Measurements from ENCODE around the gene SHISA6.

The SHISA6 gene

GRCh38 chr17:11241611-11242226 is 706 bp downstream of the SHISA6 start:
- Histone ChIP-seq H4K12ac (ENCODE audit: low read depth, low read length) (no peak overlapping the region), H3K14ac (ENCODE audit: low read length) (no peak overlapping the region), H3K36me3 (ENCODE audit: control insufficient read depth in 1 of 2, insufficient read depth in 2 of 2, low read length in 2 of 2) (no peaks in the 10 kb centered on the region), H3K4me2 (ENCODE audit: low read length) (peak overlapping the region; percentile 61), H2AK5ac (ENCODE audit: low read length) (no peak overlapping the region), H3K4me3 (ENCODE audit: low read depth, low read length) (no peak overlapping the region), H2AFZ (ENCODE audit: insufficient read depth, low read length, poor library complexity) (no peak overlapping the region), H2BK12ac (ENCODE audit: low read length) (no peak overlapping the region), H2BK5ac (ENCODE audit: low read depth, low read length, poor library complexity) (no peak overlapping the region), H3K9me3 (ENCODE audit: insufficient read depth, low read depth, low read length) (peaks cover 3% of the 10 kb centered on the region), H3K18ac (ENCODE audit: low read length) (no peak overlapping the region), H2BK120ac (ENCODE audit: insufficient read depth, low read length, poor library complexity) (no peak overlapping the region), H3K79me1 (ENCODE audit: low read length) (no peaks in the 10 kb centered on the region), H3K4ac (ENCODE audit: low read depth, low read length) (no peak overlapping the region), H3K27me3 (ENCODE audit: insufficient read depth, low read length) (peaks cover 36% of the 10 kb centered on the region), H3K27ac (ENCODE audit: low read depth, low read length) (no peak overlapping the region), H3K9ac (ENCODE audit: low read length) (no peak overlapping the region), H3K4me1 (ENCODE audit: control insufficient read depth in 1 of 2, insufficient read depth in 2 of 2, low read length in 2 of 2) (peaks cover 0 to 8% of the 10 kb centered on the region in 2 experiments), H3K23ac (ENCODE audit: low read length) (no peak overlapping the region), H3K79me2 (ENCODE audit: control insufficient read depth, insufficient read depth, low read length, poor library complexity) (no peaks in the 10 kb centered on the region), H4K8ac (ENCODE audit: low read depth, low read length) (no peak overlapping the region), H4K91ac (ENCODE audit: low read depth, low read length) (no peak overlapping the region)
- DNase-seq = no peak
- no CpG with 5 or more reads among the region's 58 CpGs for WGBS (ENCODE audit: extremely low coverage, insufficient coverage, insufficient read length)

- no peak overlapping the region for H3K9ac ChIP-seq (ENCODE audit: low read length)
- no peak overlapping the region for H3K4ac ChIP-seq (ENCODE audit: low read depth, low read length)
- H2AK5ac ChIP-seq (ENCODE audit: low read length) = no peak overlapping the region
- H2AFZ ChIP-seq (ENCODE audit: insufficient read depth, low read length, poor library complexity) = no peak overlapping the region
- peaks cover 36% of the 10 kb centered on the region for H3K27me3 ChIP-seq (ENCODE audit: insufficient read depth, low read length)
- peaks cover 0 to 8% of the 10 kb centered on the region in 2 experiments for H3K4me1 ChIP-seq (ENCODE audit: control insufficient read depth in 1 of 2, insufficient read depth in 2 of 2, low read length in 2 of 2)
- DNase-seq = no peak
- H3K4me2 ChIP-seq (ENCODE audit: low read length) = no peak overlapping the region
- H3K36me3 ChIP-seq (ENCODE audit: control insufficient read depth in 1 of 2, insufficient read depth in 2 of 2, low read length in 2 of 2) = no peaks in the 10 kb centered on the region
- no peaks in the 10 kb centered on the region for H3K79me1 ChIP-seq (ENCODE audit: low read length)
- no peak overlapping the region for H3K23ac ChIP-seq (ENCODE audit: low read length)
- no peaks in the 10 kb centered on the region for H3K79me2 ChIP-seq (ENCODE audit: control insufficient read depth, insufficient read depth, low read length, poor library complexity)
- no peak overlapping the region for H3K18ac ChIP-seq (ENCODE audit: low read length)
- no peak overlapping the region for H3K14ac ChIP-seq (ENCODE audit: low read length)
- no peak overlapping the region for H4K8ac ChIP-seq (ENCODE audit: low read depth, low read length)
- WGBS (ENCODE audit: extremely low coverage, insufficient coverage, insufficient read length) = no CpG with 5 or more reads among the region's 9 CpGs
- H4K12ac ChIP-seq (ENCODE audit: low read depth, low read length) = no peak overlapping the region
- no peak overlapping the region for H3K4me3 ChIP-seq (ENCODE audit: low read depth, low read length)
- H2BK5ac ChIP-seq (ENCODE audit: low read depth, low read length, poor library complexity) = no peak overlapping the region
- no peak overlapping the region for H3K27ac ChIP-seq (ENCODE audit: low read depth, low read length)
- no peak overlapping the region for H2BK120ac ChIP-seq (ENCODE audit: insufficient read depth, low read length, poor library complexity)
- no peak overlapping the region for H2BK12ac ChIP-seq (ENCODE audit: low read length)
- no peak overlapping the region for H4K91ac ChIP-seq (ENCODE audit: low read depth, low read length)
- peaks cover 3% of the 10 kb centered on the region for H3K9me3 ChIP-seq (ENCODE audit: insufficient read depth, low read depth, low read length)
Observed at GRCh38 chr17:11242411-11242810, 1.4 kb downstream of the SHISA6 start.

GRCh38 chr17:11244776-11245175 is 3.8 kb downstream of the SHISA6 start:
- Histone ChIP-seq H3K79me1 (ENCODE audit: low read length) (no peaks in the 10 kb centered on the region), H3K9ac (ENCODE audit: low read length) (no peak overlapping the region), H3K4me2 (ENCODE audit: low read length) (no peak overlapping the region), H3K36me3 (ENCODE audit: control insufficient read depth in 1 of 2, insufficient read depth in 2 of 2, low read length in 2 of 2) (no peaks in the 10 kb centered on the region), H3K14ac (ENCODE audit: low read length) (no peak overlapping the region), H3K9me3 (ENCODE audit: insufficient read depth, low read depth, low read length) (peaks cover 3% of the 10 kb centered on the region), H3K27me3 (ENCODE audit: insufficient read depth, low read length) (peaks cover 32% of the 10 kb centered on the region), H4K12ac (ENCODE audit: low read depth, low read length) (no peak overlapping the region), H2AK5ac (ENCODE audit: low read length) (no peak overlapping the region), H3K4ac (ENCODE audit: low read depth, low read length) (no peak overlapping the region), H2BK5ac (ENCODE audit: low read depth, low read length, poor library complexity) (no peak overlapping the region), H3K4me3 (ENCODE audit: low read depth, low read length) (no peak overlapping the region), H2AFZ (ENCODE audit: insufficient read depth, low read length, poor library complexity) (no peak overlapping the region), H3K18ac (ENCODE audit: low read length) (no peak overlapping the region), H3K23ac (ENCODE audit: low read length) (no peak overlapping the region), H3K4me1 (ENCODE audit: control insufficient read depth in 1 of 2, insufficient read depth in 2 of 2, low read length in 2 of 2) (peaks cover 0 to 5% of the 10 kb centered on the region in 2 experiments), H2BK12ac (ENCODE audit: low read length) (no peak overlapping the region), H3K27ac (ENCODE audit: low read depth, low read length) (no peak overlapping the region), H4K91ac (ENCODE audit: low read depth, low read length) (no peak overlapping the region), H3K79me2 (ENCODE audit: control insufficient read depth, insufficient read depth, low read length, poor library complexity) (no peaks in the 10 kb centered on the region), H4K8ac (ENCODE audit: low read depth, low read length) (no peak overlapping the region), H2BK120ac (ENCODE audit: insufficient read depth, low read length, poor library complexity) (no peak overlapping the region)
- no peak for DNase-seq
- no CpG with 5 or more reads among the region's 6 CpGs for WGBS (ENCODE audit: extremely low coverage, insufficient coverage, insufficient read length)

GRCh38 chr17:11245187-11245586 is 4.2 kb downstream of the SHISA6 start:
- Histone ChIP-seq H4K8ac (ENCODE audit: low read depth, low read length) (no peak overlapping the region), H3K23ac (ENCODE audit: low read length) (no peak overlapping the region), H2AK5ac (ENCODE audit: low read length) (no peak overlapping the region), H3K9me3 (ENCODE audit: insufficient read depth, low read depth, low read length) (peaks cover 3% of the 10 kb centered on the region), H3K14ac (ENCODE audit: low read length) (no peak overlapping the region), H3K4me1 (ENCODE audit: control insufficient read depth in 1 of 2, insufficient read depth in 2 of 2, low read length in 2 of 2) (peaks cover 0 to 5% of the 10 kb centered on the region in 2 experiments), H4K12ac (ENCODE audit: low read depth, low read length) (no peak overlapping the region), H3K4ac (ENCODE audit: low read depth, low read length) (no peak overlapping the region), H4K91ac (ENCODE audit: low read depth, low read length) (no peak overlapping the region), H2BK5ac (ENCODE audit: low read depth, low read length, poor library complexity) (no peak overlapping the region), H2AFZ (ENCODE audit: insufficient read depth, low read length, poor library complexity) (no peak overlapping the region), H3K79me2 (ENCODE audit: control insufficient read depth, insufficient read depth, low read length, poor library complexity) (no peaks in the 10 kb centered on the region), H2BK120ac (ENCODE audit: insufficient read depth, low read length, poor library complexity) (no peak overlapping the region), H2BK12ac (ENCODE audit: low read length) (no peak overlapping the region), H3K4me2 (ENCODE audit: low read length) (no peak overlapping the region), H3K36me3 (ENCODE audit: control insufficient read depth in 1 of 2, insufficient read depth in 2 of 2, low read length in 2 of 2) (no peaks in the 10 kb centered on the region), H3K9ac (ENCODE audit: low read length) (no peak overlapping the region), H3K4me3 (ENCODE audit: low read depth, low read length) (no peak overlapping the region), H3K27ac (ENCODE audit: low read depth, low read length) (no peak overlapping the region), H3K27me3 (ENCODE audit: insufficient read depth, low read length) (peaks cover 28% of the 10 kb centered on the region), H3K79me1 (ENCODE audit: low read length) (no peaks in the 10 kb centered on the region), H3K18ac (ENCODE audit: low read length) (no peak overlapping the region)
- DNase-seq = no peak
- no CpG with 5 or more reads among the region's 7 CpGs for WGBS (ENCODE audit: extremely low coverage, insufficient coverage, insufficient read length)

All from trophoblast cell (in vitro differentiated cells and primary cell).